Forelimb muscle (tissue), 1 donor: ENCODE results near the gene OOEP. TPM values are rescaled to one million over a fixed set of nuclear protein-coding genes. Genes with fewer than 3 reads are reported as not detected.
"Not testable (repeated sequence)": the region's sequence is repeated elsewhere in the genome, so short reads cannot be mapped to it uniquely, and the experiment has no call there.

Source experiments
- DNase-seq: peaks from one replicate; pipeline ENCODE4 v3.0.0-alpha.2; 2013; ENCODE audit warnings: low read depth
- polyA plus RNA-seq: library from polyadenylated mRNA; unstranded; fragments of 120-200 nt; gene quantifications from one replicate; pipeline ENCODE4 v1.2.1, GENCODE V29; 2013; ENCODE audit not compliant: insufficient read length

Gene OOEP
- not detected for polyA plus RNA-seq

GRCh38 chr6:73369563-73369962, at the start of gene OOEP:
TSS of gene OOEP (minus strand) at chr6:73369897. CDS start at chr6:73369792, 105 bp downstream.
- DNase-seq: no peak

- no peak for DNase-seq
Measured at GRCh38 chr6:73418081-73418741, 48.5 kb upstream of the OOEP start.

- no peak for DNase-seq
Measured at GRCh38 chr6:73413102-73413501, 43.4 kb upstream of the OOEP start.

- DNase-seq: no peak
Measured at GRCh38 chr6:73409395-73409794, 39.7 kb upstream of the OOEP start.

GRCh38 chr6:73400656-73401055, 31.0 kb upstream of the OOEP start:
- DNase-seq: no peak

- no peak for DNase-seq
Measured at GRCh38 chr6:73395875-73396274, 26.2 kb upstream of the OOEP start.

- no peak for DNase-seq
Measured at GRCh38 chr6:73394577-73395354, 25.1 kb upstream of the OOEP start, which contains the start of gene DDX43. TSS of gene DDX43 (plus strand) at chr6:73394828. CDS start at chr6:73394906, 78 bp downstream.

GRCh38 chr6:73393278-73393677, 23.6 kb upstream of the OOEP start:
- DNase-seq: no peak

GRCh38 chr6:73392188-73392587, 22.5 kb upstream of the OOEP start:
- not testable (repeated sequence) for DNase-seq

GRCh38 chr6:73391675-73392074, 22.0 kb upstream of the OOEP start:
- DNase-seq: no peak

GRCh38 chr6:73389854-73390253, 20.2 kb upstream of the OOEP start:
- DNase-seq: no peak

GRCh38 chr6:73388800-73389512, 19.3 kb upstream of the OOEP start:
- DNase-seq: no peak

- DNase-seq: no peak
Measured at GRCh38 chr6:73388433-73388799, 18.7 kb upstream of the OOEP start.

- no peak for DNase-seq
Measured at GRCh38 chr6:73382462-73383113, 12.9 kb upstream of the OOEP start.

- DNase-seq: not testable (repeated sequence)
Measured at GRCh38 chr6:73381531-73381930, 11.8 kb upstream of the OOEP start.

- DNase-seq: no peak
Measured at GRCh38 chr6:73377225-73377624, 7.5 kb upstream of the OOEP start.

- no peak for DNase-seq
Measured at GRCh38 chr6:73375216-73375615, 5.5 kb upstream of the OOEP start.

- DNase-seq: no peak
Measured at GRCh38 chr6:73372516-73372915, 2.8 kb upstream of the OOEP start.

GRCh38 chr6:73371984-73372383, 2.3 kb upstream of the OOEP start:
- DNase-seq: no peak

- DNase-seq: no peak
Measured at GRCh38 chr6:73369157-73369556, 540 bp downstream of the OOEP start.

- no peak for DNase-seq
Measured at GRCh38 chr6:73368675-73369074, 1.0 kb downstream of the OOEP start.

GRCh38 chr6:73367761-73368355, 1.8 kb downstream of the OOEP start:
- no peak for DNase-seq
